GM12892 (cell line): ENCODE data around the gene DLGAP1.

Experiments
- POLR2A ChIP-seq: IDR thresholded peaks from 2 replicates; pipeline ENCODE4 v1.6.1; 2011; ENCODE audit warnings: low read depth, low read length, control low read depth
- POLR2AphosphoS5 ChIP-seq: IDR thresholded peaks from 2 replicates; pipeline ENCODE4 v1.6.1; 2011; ENCODE audit warnings: low read depth, low read length, control low read depth

GRCh38 chr18:4102901-4103300 is 352.2 kb downstream of the DLGAP1 start:
- TF ChIP-seq POLR2A = no peak
- TF ChIP-seq POLR2AphosphoS5 = no peak
